GM12892 (cell line): Measurements from ENCODE around the gene MID1IP1.

Experiments
- POLR2A ChIP-seq: IDR thresholded peaks from 2 replicates; pipeline ENCODE4 v1.6.1; 2011; ENCODE audit warnings: low read depth, low read length, control low read depth
- POLR2AphosphoS5 ChIP-seq: IDR thresholded peaks from 2 replicates; pipeline ENCODE4 v1.6.1; 2011; ENCODE audit warnings: low read depth, low read length, control low read depth
- TAF1 ChIP-seq: IDR thresholded peaks from 2 replicates; pipeline ENCODE4 v1.6.1; 2011; ENCODE audit warnings: low read depth, mild to moderate bottlenecking, control low read depth, low read length, borderline replicate concordance

- TF ChIP-seq POLR2AphosphoS5: no peak
- no peak for TF ChIP-seq POLR2A
- TF ChIP-seq TAF1: no peak
Measured at GRCh38 chrX:38798956-38799355, 2.3 kb upstream of the MID1IP1 start.
